GM12878 (cell line): ENCODE data around the gene PPAT. TPM values are rescaled to one million over a fixed set of nuclear protein-coding genes. Genes with fewer than 3 reads are reported as not detected.

Experiments used
- ATAC-seq: fragments of 200-7000 bp; cut with Tn5 transposase; 3 replicates; pipeline ENCODE4 v1.9.1; 2020; ENCODE audit warnings: mild to moderate bottlenecking, moderate library complexity
- BruUV-seq: library from RNA; stranded (reverse); fragments of 400-500 nt; replicated peaks from 2 replicates; lab custom pipeline; 2021; lab: Mats Ljungman, UMichigan
- CTCF ChIA-PET: fragments of 300-600 bp; sonication (Branson Sonifier 250); formaldehyde crosslinking; extraction: SDS; loops from one replicate; lab custom pipeline; 2021; ENCODE audit warnings: inconsistent platforms; lab: Yijun Ruan, JAX
- POLR2A ChIA-PET: fragments of 350-600 bp; formaldehyde crosslinking; extraction: SDS; loops from one replicate; lab custom pipeline; 2021; ENCODE audit warnings: inconsistent platforms; lab: Charles Lee
- RAD21 ChIA-PET: fragments of 300-600 bp; sonication (Branson Sonifier 250); formaldehyde crosslinking; loops from one replicate; lab custom pipeline; 2023; ENCODE audit warnings: antibody characterized with exemption; ENCODE audit not compliant: unreplicated experiment; lab: Charles Lee
- SMC1A ChIA-PET: fragments of 300-600 bp; sonication (Branson Sonifier 250); formaldehyde crosslinking; loops from one replicate; lab custom pipeline; 2023; ENCODE audit not compliant: unreplicated experiment, uncharacterized antibody; lab: Charles Lee
- DNase-seq: peaks from one replicate; pipeline ENCODE4 v3.0.0-alpha.2; 2011; ENCODE audit warnings: low read depth, low spot score
- FAIRE-seq: peaks from 3 replicates; lab custom pipeline; 2011; peaks lifted over from hg19 to GRCh38; lab: Jason Lieb, UNC
- H2AFZ ChIP-seq: 2 replicates; pipeline ENCODE4 v1.6.0; 2011; ENCODE audit warnings: low read depth, low read length, control low read depth; ENCODE audit not compliant: control insufficient read depth
- H3K27ac ChIP-seq: 2 replicates; pipeline ENCODE4 v1.5.1; 2011; ENCODE audit warnings: control low read depth; ENCODE audit not compliant: control insufficient read depth, insufficient read depth
- H3K27me3 ChIP-seq, 2 experiments: replicated peaks in 1 of 2; 2 replicates each; pipeline versions ENCODE4 v1.6.0 to v1.6.1; 2011; ENCODE audit warnings: low read length in 1 of 2; ENCODE audit not compliant: control insufficient read depth in 2 of 2, insufficient read depth in 2 of 2
- H3K36me3 ChIP-seq, 2 experiments: 2 replicates each; pipeline ENCODE4 v1.5.1; 2011; ENCODE audit warnings: low read length in 1 of 2; ENCODE audit not compliant: control insufficient read depth in 2 of 2, insufficient read depth in 2 of 2
- H3K4me1 ChIP-seq: 2 replicates; pipeline ENCODE4 v1.6.1; 2011; ENCODE audit warnings: mild to moderate bottlenecking, low read length, moderate library complexity, mixed read lengths; ENCODE audit not compliant: control insufficient read depth, insufficient read depth
- H3K4me2 ChIP-seq: 2 replicates; pipeline ENCODE4 v1.6.0; 2011; ENCODE audit warnings: control low read depth; ENCODE audit not compliant: control insufficient read depth, insufficient read depth
- H3K4me3 ChIP-seq: fragments of 200-600 bp; sonication (generic); 2 replicates; pipeline ENCODE4 v1.5.1; 2016
- H3K79me2 ChIP-seq: 2 replicates; pipeline ENCODE4 v1.6.0; 2011; ENCODE audit warnings: low read length; ENCODE audit not compliant: control insufficient read depth, insufficient read depth
- H3K9ac ChIP-seq: 2 replicates; pipeline ENCODE4 v1.8.0; 2011; ENCODE audit warnings: low read length, control low read depth, mixed read lengths; ENCODE audit not compliant: control insufficient read depth, insufficient read depth
- H3K9me3 ChIP-seq: replicated peaks from 3 replicates; pipeline ENCODE4 v1.5.1; 2011; ENCODE audit warnings: mild to moderate bottlenecking, low read length; ENCODE audit not compliant: control insufficient read depth, insufficient read depth
- H4K20me1 ChIP-seq: 2 replicates; pipeline ENCODE4 v1.6.0; 2011; ENCODE audit not compliant: control insufficient read depth, insufficient read depth
- EED ChIP-seq: sonication (generic); IDR thresholded peaks from 2 replicates; pipeline ENCODE4 v1.6.1; 2016; ENCODE audit warnings: antibody characterized with exemption, low read depth
- MAX ChIP-seq: IDR thresholded peaks from 2 replicates; pipeline ENCODE4 v1.6.1; 2012; ENCODE audit warnings: low read depth, low read length, improper control_type of control experiment
- SUZ12 ChIP-seq: fragments of 200-600 bp; sonication (generic); IDR thresholded peaks from one replicate; pipeline ENCODE4 v1.6.1; 2018; ENCODE audit warnings: antibody characterized with exemption, mild to moderate bottlenecking; ENCODE audit not compliant: unreplicated experiment
- WGBS: methylation state at CpG from one replicate; pipeline ENCODE4 v1.1.6; 2016; ENCODE audit warnings: low lambda C conversion rate; ENCODE audit not compliant: insufficient replicate concordance, insufficient coverage; ENCODE audit errors: missing lambda C conversion rate; 5-methylcytosine and 5-hydroxymethylcytosine counted together
- in situ Hi-C: fragments of 300-500 bp; cut with MboI; formaldehyde crosslinking; loops from 9 replicates; pipeline ENCODE4 v1.14.3; 2018; ENCODE audit warnings: mixed read lengths
- intact Hi-C: fragments of 100-400 bp; cut with micrococcal nuclease; formaldehyde crosslinking; loops from one replicate; pipeline ENCODE4 v1.14.2; 2022; ENCODE audit not compliant: unreplicated experiment
- polyA plus RNA-seq, 11 experiments: library from polyadenylated mRNA; depleted of rRNA in 4 of 11; unstranded in 6 of 11; stranded (reverse) in 5 of 11; fragments of >200 nt; fragmentation: Nextera tagmentation in 4 of 11; fragmentation: Illumina TruSeq in 1 of 11; extraction: Ambion mirVana in 4 of 11; extraction: Trizol in 1 of 11; gene quantifications; 1 replicate in 1 of 11; 2 replicates in 10 of 11; pipeline versions ENCODE4 v1.2.1 to v1.2.3, GENCODE V29; 2011 to 2016; ENCODE audit warnings: inconsistent platforms in 2 of 11, missing spikeins in 2 of 11, low read depth in 1 of 11
- total RNA-seq, 4 experiments: library from RNA; depleted of rRNA in 3 of 4; stranded (reverse); fragments of >200 nt in 3 of 4; fragmentation: Illumina TruSeq in 1 of 4; extraction: Trizol in 1 of 4; gene quantifications; 2 replicates each; pipeline versions ENCODE4 v1.2.1 to v1.2.3, GENCODE V29; 2013 to 2021

Gene PPAT
- total and polyA plus RNA-seq, 10 of the 15 experiments (the other 5 are each of a cell fraction or from before 2014, with no cell fraction given) = 24.9 to 50.7 (median 38.0) TPM

- H3K4me3 ChIP-seq = no peak overlapping the region
- no peak overlapping the region for H3K9ac ChIP-seq
- no TSS peak for BruUV-seq
- ChIA-PET CTCF (interaction anchor here (0.9 kb wide), 1 partner anchor 9 kb away, joined by 3 read pairs; no protein-coding TSS in a partner anchor), POLR2A (no interaction called here), SMC1A (no interaction called here), RAD21 (no interaction called here)
- no peaks in the 10 kb centered on the region for H3K27me3 ChIP-seq
- no peak for DNase-seq
- H4K20me1 ChIP-seq = no peaks in the 10 kb centered on the region
- H3K27ac ChIP-seq = no peak overlapping the region
- peaks cover 73% of the 10 kb centered on the region for H3K79me2 ChIP-seq
- no peak for ATAC-seq
- no peaks in the 10 kb centered on the region for H3K4me1 ChIP-seq
- intact Hi-C loops = no loop called here
- H3K4me2 ChIP-seq = no peak overlapping the region
- WGBS = over 99% methylated on average over 4 of the region's 4 CpGs
- H2AFZ ChIP-seq = no peak overlapping the region
- in situ Hi-C loops = no loop called here
- TF ChIP-seq SUZ12 = no peak
- TF ChIP-seq MAX = no peak
- H3K9me3 ChIP-seq = no peaks in the 10 kb centered on the region
- no peaks in the 10 kb centered on the region for H3K36me3 ChIP-seq
- FAIRE-seq = no peak
These were observed 21.2 kb downstream of the PPAT start for GRCh38 chr4:56414135-56414670.

GRCh38 chr4:56410247-56411062 is 25.0 kb downstream of the PPAT start:
- TF ChIP-seq EED = no peak
- FAIRE-seq = no peak
- ChIA-PET RAD21 (no interaction called here), POLR2A (interaction anchor here (0.6 to 1.5 kb wide), 2 partner anchors 24 to 978 kb away, joined by 3 to 5 read pairs; partner anchors contain the start of gene AASDH), CTCF (interaction anchor here (1.3 to 2.2 kb wide), 2 partner anchors 9 to 14 kb away, joined by 3 to 15 read pairs; no protein-coding TSS in a partner anchor), SMC1A (interaction anchor here (1.2 to 1.4 kb wide), 3 partner anchors 13 to 25 kb away, joined by 3 to 5 read pairs (median 5); partner anchors contain the start of genes PAICS and PPAT)
- H3K4me2 ChIP-seq = no peak overlapping the region
- no peak overlapping the region for H2AFZ ChIP-seq
- H3K79me2 ChIP-seq = peaks cover 50% of the 10 kb centered on the region
- H3K4me1 ChIP-seq = no peaks in the 10 kb centered on the region
- H3K36me3 ChIP-seq = peaks cover 0 to under 1% of the 10 kb centered on the region in 2 experiments; a peak in 2 of 4 replicates
- ATAC-seq = no peak; the same call in 2 of the 3 replicates
- in situ Hi-C loops = no loop called here
- no peak overlapping the region for H3K9ac ChIP-seq
- no TSS peak for BruUV-seq
- intact Hi-C loops = no loop called here
- no peak overlapping the region for H3K27ac ChIP-seq
- no peak overlapping the region for H3K4me3 ChIP-seq
- H4K20me1 ChIP-seq = no peaks in the 10 kb centered on the region
- H3K9me3 ChIP-seq = no peaks in the 10 kb centered on the region
- DNase-seq = no peak
- no peaks in the 10 kb centered on the region for H3K27me3 ChIP-seq
- 69% methylated on average over 4 of the region's 4 CpGs for WGBS
